ENCODE measurements around the gene PLD1.

- TF ChIP-seq GATA3 (IDR thresholded peaks at IDR 0.05; ENCODE audit: low read depth, low read length) (no peak), GATA2 (IDR thresholded peaks at IDR 0.05; ENCODE audit: low read depth, low read length) (no peak)
These were observed 66.7 kb downstream of the PLD1 start for GRCh38 chr3:171743327-171744157.
